GM19035 (cell line): Measurements from ENCODE around the gene WNT11.

Experiments used
- ATAC-seq: cut with Tn5 transposase; IDR thresholded peaks from one replicate; pipeline ENCODE4 v1.9.1; 2021; ENCODE audit not compliant: unreplicated experiment

WNT11 gene

GRCh38 chr11:76156971-76157427 lies 49.3 kb downstream of the WNT11 start:
- no peak for ATAC-seq

GRCh38 chr11:76155500-76156227 lies 50.6 kb downstream of the WNT11 start:
- ATAC-seq: no peak

- ATAC-seq: no peak
These were observed 52.8 kb downstream of the WNT11 start for GRCh38 chr11:76153571-76153923.

GRCh38 chr11:76152741-76153570 lies 53.3 kb downstream of the WNT11 start:
- ATAC-seq: peak; percentile 55

- ATAC-seq: peak; percentile 64
These were observed 54.1 kb downstream of the WNT11 start for GRCh38 chr11:76152086-76152681.

- ATAC-seq: no peak
These were observed 54.7 kb downstream of the WNT11 start for GRCh38 chr11:76151556-76152085.

- no peak for ATAC-seq
These were observed 56.2 kb downstream of the WNT11 start for GRCh38 chr11:76150141-76150540.

GRCh38 chr11:76149713-76150112 lies 56.6 kb downstream of the WNT11 start:
- ATAC-seq: no peak

- no peak for ATAC-seq
These were observed 57.2 kb downstream of the WNT11 start for GRCh38 chr11:76148941-76149613.

GRCh38 chr11:76148231-76148630 lies 58.1 kb downstream of the WNT11 start:
- ATAC-seq: no peak

GRCh38 chr11:76147106-76147740 lies 59.1 kb downstream of the WNT11 start:
- ATAC-seq: no peak

GRCh38 chr11:76143274-76143673 lies 63.0 kb downstream of the WNT11 start:
- ATAC-seq: no peak

- no peak for ATAC-seq
These were observed 64.3 kb downstream of the WNT11 start for GRCh38 chr11:76141901-76142588.

- no peak for ATAC-seq
These were observed 65.3 kb downstream of the WNT11 start for GRCh38 chr11:76140912-76141574.

- no peak for ATAC-seq
These were observed 67.0 kb downstream of the WNT11 start for GRCh38 chr11:76139314-76139713.
